H1 (cell line): ENCODE data around the gene LNX2. TPM values are rescaled to one million over a fixed set of nuclear protein-coding genes. Genes with fewer than 3 reads are reported as not detected.

Experiments
- CTCF ChIA-PET: fragments of 300-600 bp; sonication (Branson Sonifier 250); formaldehyde crosslinking; loops from one replicate; lab custom pipeline; 2021; ENCODE audit not compliant: partially characterized antibody; lab: Charles Lee
- POLR2A ChIA-PET: fragments of 300-600 bp; sonication (Branson Sonifier 250); formaldehyde crosslinking; loops from one replicate; lab custom pipeline; 2021; ENCODE audit warnings: inconsistent platforms; ENCODE audit not compliant: partially characterized antibody; lab: Charles Lee
- DNase-seq, 2 experiments: peaks; one replicate each; pipeline versions ENCODE4 v3.0.0 to v3.0.0-alpha.2; 2010 to 2022; ENCODE audit warnings: low spot score in 2 of 2, low read depth in 1 of 2, mixed read lengths in 1 of 2
- FAIRE-seq: peaks from 2 replicates; lab custom pipeline; 2011; peaks lifted over from hg19 to GRCh38; lab: Jason Lieb, UNC
- H2AFZ ChIP-seq: 2 replicates; pipeline ENCODE4 v1.8.1; 2012; ENCODE audit warnings: low read length, inconsistent platforms
- H2AK5ac ChIP-seq: 2 replicates; pipeline ENCODE4 v1.6.1; 2013; ENCODE audit warnings: low read depth, low read length
- H2BK120ac ChIP-seq: replicated peaks from 2 replicates; pipeline ENCODE3; 2013; ENCODE audit warnings: low read depth, low read length, inconsistent platforms
- H2BK12ac ChIP-seq: 2 replicates; pipeline ENCODE4 v1.6.1; 2013; ENCODE audit warnings: low read depth, low read length
- H2BK15ac ChIP-seq: 2 replicates; pipeline ENCODE4 v1.6.1; 2013; ENCODE audit warnings: low read length
- H2BK20ac ChIP-seq: 2 replicates; pipeline ENCODE4 v1.6.1; 2013; ENCODE audit warnings: low read length
- H2BK5ac ChIP-seq: 2 replicates; pipeline ENCODE4 v1.6.1; 2013; ENCODE audit warnings: low read depth, low read length
- H3K14ac ChIP-seq: 2 replicates; pipeline ENCODE4 v1.6.1; 2013; ENCODE audit warnings: inconsistent platforms; ENCODE audit not compliant: insufficient read length
- H3K18ac ChIP-seq: 2 replicates; pipeline ENCODE4 v1.6.1; 2013; ENCODE audit warnings: low read length; ENCODE audit errors: extremely low read depth
- H3K23ac ChIP-seq: 2 replicates; pipeline ENCODE4 v1.6.1; 2013; ENCODE audit warnings: inconsistent platforms; ENCODE audit not compliant: insufficient read length
- H3K23me2 ChIP-seq: 2 replicates; pipeline ENCODE4 v1.6.1; 2013; ENCODE audit warnings: low read depth, low read length
- H3K27ac ChIP-seq: 2 replicates; pipeline ENCODE4 v1.6.1; 2011; ENCODE audit warnings: low read depth, low read length, inconsistent platforms
- H3K27me3 ChIP-seq, 4 experiments: replicated peaks in 1 of 4; 1 replicate in 1 of 4; 2 replicates in 3 of 4; pipeline versions ENCODE4 v1.6.1 to v1.8.1; 2011 to 2013; ENCODE audit warnings: low read length in 3 of 4, mild to moderate bottlenecking in 3 of 4, inconsistent platforms in 2 of 4, mixed read lengths in 2 of 4, moderate library complexity in 1 of 4; ENCODE audit not compliant: control insufficient read depth in 3 of 4, insufficient read depth in 3 of 4; ENCODE audit errors: extremely low read depth in 1 of 4
- H3K36me3 ChIP-seq, 4 experiments: 2 replicates each; pipeline versions ENCODE4 v1.6.1 to v1.8.1; 2011 to 2013; ENCODE audit warnings: mild to moderate bottlenecking in 4 of 4, low read length in 3 of 4, moderate library complexity in 2 of 4, control low read depth in 1 of 4, inconsistent platforms in 1 of 4; ENCODE audit not compliant: insufficient read depth in 4 of 4, control insufficient read depth in 2 of 4
- H3K4ac ChIP-seq: replicated peaks from 2 replicates; pipeline ENCODE3; 2013; ENCODE audit warnings: low read length, low read depth, mixed read lengths, inconsistent platforms; ENCODE audit not compliant: insufficient read length
- H3K4me1 ChIP-seq, 4 experiments: replicated peaks in 1 of 4; 1 replicate in 1 of 4; 2 replicates in 3 of 4; pipeline versions ENCODE4 v1.6.1 to v1.8.1; 2011 to 2013; ENCODE audit warnings: low read length in 3 of 4, inconsistent platforms in 2 of 4, mixed read lengths in 1 of 4; ENCODE audit not compliant: insufficient read depth in 4 of 4, control insufficient read depth in 3 of 4
- H3K4me2 ChIP-seq, 2 experiments: 2 replicates each; pipeline versions ENCODE4 v1.6.1 to v1.8.1; 2011 to 2013; ENCODE audit warnings: low read depth in 2 of 2, low read length in 2 of 2, control low read depth in 1 of 2, inconsistent platforms in 1 of 2, mild to moderate bottlenecking in 1 of 2; ENCODE audit not compliant: insufficient read depth in 1 of 2
- H3K4me3 ChIP-seq, 4 experiments: fragments of 200-600, 300-600 bp in 1 of 4; sonication (generic), shearing (Covaris generic), sonication (Bioruptor Twin) in 1 of 4; 2 replicates each; pipeline versions ENCODE4 v1.5.1 to v1.8.1; 2011 to 2016; ENCODE audit warnings: low read length in 4 of 4, low read depth in 3 of 4, control low read depth in 2 of 4, inconsistent platforms in 2 of 4, mild to moderate bottlenecking in 2 of 4, mixed read lengths in 1 of 4, moderate library complexity in 1 of 4; ENCODE audit not compliant: insufficient read depth in 2 of 4; ENCODE audit errors: extremely low read depth in 1 of 4
- H3K56ac ChIP-seq: replicated peaks from 2 replicates; pipeline ENCODE3; 2013; ENCODE audit warnings: low read depth, mild to moderate bottlenecking, mixed read lengths, low read length, inconsistent platforms; ENCODE audit not compliant: insufficient read length
- H3K79me1 ChIP-seq: 2 replicates; pipeline ENCODE4 v1.6.1; 2013; ENCODE audit warnings: low read depth, low read length, control low read depth
- H3K79me2 ChIP-seq, 2 experiments: 2 replicates each; pipeline versions ENCODE4 v1.6.1 to v1.8.1; 2012 to 2013; ENCODE audit warnings: low read length in 2 of 2, mild to moderate bottlenecking in 2 of 2, inconsistent platforms in 1 of 2; ENCODE audit not compliant: insufficient read depth in 2 of 2, control insufficient read depth in 1 of 2
- H3K9ac ChIP-seq, 4 experiments: replicated peaks in 1 of 4; 1 replicate in 1 of 4; 2 replicates in 3 of 4; pipeline versions ENCODE4 v1.6.1 to v1.8.1; 2011 to 2013; ENCODE audit warnings: low read depth in 3 of 4, low read length in 3 of 4, control low read depth in 2 of 4, mild to moderate bottlenecking in 2 of 4, moderate library complexity in 2 of 4, inconsistent platforms in 1 of 4; ENCODE audit errors: extremely low read depth in 1 of 4
- H3K9me3 ChIP-seq, 2 experiments: 2 replicates each; pipeline versions ENCODE4 v1.6.1 to v1.8.1; 2012 to 2013; ENCODE audit warnings: mild to moderate bottlenecking in 2 of 2, moderate library complexity in 2 of 2, control low read depth in 1 of 2, inconsistent platforms in 1 of 2, low read depth in 1 of 2, low read length in 1 of 2, mixed read lengths in 1 of 2; ENCODE audit not compliant: insufficient read depth in 2 of 2
- H4K20me1 ChIP-seq, 2 experiments: replicated peaks in 1 of 2; 2 replicates each; pipeline versions ENCODE3 to v1.8.1; 2011 to 2013; ENCODE audit warnings: inconsistent platforms in 2 of 2, low read length in 2 of 2, mild to moderate bottlenecking in 1 of 2; ENCODE audit not compliant: insufficient read depth in 2 of 2, control insufficient read depth in 1 of 2
- H4K5ac ChIP-seq: 2 replicates; pipeline ENCODE4 v1.6.1; 2013; ENCODE audit warnings: low read length, low read depth, mixed read lengths, inconsistent platforms; ENCODE audit not compliant: insufficient read length
- H4K8ac ChIP-seq: 2 replicates; pipeline ENCODE4 v1.8.0; 2013; ENCODE audit warnings: mild to moderate bottlenecking, moderate library complexity, low read length, inconsistent platforms; ENCODE audit not compliant: insufficient read depth; ENCODE audit errors: extremely low read depth
- H4K91ac ChIP-seq: replicated peaks from 2 replicates; pipeline ENCODE3; 2013; ENCODE audit warnings: low read length, mixed read lengths, inconsistent platforms; ENCODE audit not compliant: insufficient read length
- BCL11A ChIP-seq, 2 experiments: IDR thresholded peaks; one replicate each; pipeline ENCODE4 v1.6.1; 2011; ENCODE audit warnings: low read depth in 2 of 2, low read length in 2 of 2, mild to moderate bottlenecking in 2 of 2
- CBX5 ChIP-seq: fragments of 300-800, 300-1000 bp; sonication (generic); IDR thresholded peaks from 2 replicates; pipeline ENCODE4 v1.7.1; 2016; ENCODE audit warnings: antibody characterized with exemption, low read length, low read depth
- CEBPB ChIP-seq: IDR thresholded peaks from 2 replicates; pipeline ENCODE4 v1.6.1; 2012; ENCODE audit warnings: low read depth, low read length
- CHD1 ChIP-seq: IDR thresholded peaks from 2 replicates; pipeline ENCODE4 v1.6.1; 2012; ENCODE audit warnings: low read depth, low read length, improper control_type of control experiment
- CREB1 ChIP-seq: IDR thresholded peaks from 2 replicates; pipeline ENCODE4 v1.6.1; 2012; ENCODE audit warnings: inconsistent platforms
- GTF2F1 ChIP-seq: IDR thresholded peaks from 2 replicates; pipeline ENCODE4 v1.6.1; 2012; ENCODE audit warnings: low read depth, low read length, improper control_type of control experiment, borderline replicate concordance
- HDAC2 ChIP-seq, 2 experiments: fragments of 300-600 bp in 1 of 2; sonication (generic) in 1 of 2; IDR thresholded peaks; 2 replicates each; pipeline ENCODE4 v1.6.1; 2011 to 2012; ENCODE audit warnings: low read depth in 2 of 2, low read length in 2 of 2, mild to moderate bottlenecking in 2 of 2, moderate library complexity in 2 of 2, borderline replicate concordance in 1 of 2, inconsistent platforms in 1 of 2
- NANOG ChIP-seq: IDR thresholded peaks from 2 replicates; pipeline ENCODE4 v1.6.1; 2011; ENCODE audit warnings: low read length, low read depth, mild to moderate bottlenecking, inconsistent platforms; ENCODE audit not compliant: insufficient read depth, poor library complexity, severe bottlenecking
- POLR2AphosphoS5 ChIP-seq: IDR thresholded peaks from 2 replicates; pipeline ENCODE4 v1.6.1; 2011; ENCODE audit warnings: low read depth, low read length
- RNF2 ChIP-seq: fragments of 200-900, 300-1000 bp; sonication (generic); IDR thresholded peaks from 2 replicates; pipeline ENCODE4 v1.7.1; 2016; ENCODE audit warnings: borderline replicate concordance, low read depth, mild to moderate bottlenecking, antibody characterized with exemption, low read length; ENCODE audit not compliant: poor library complexity, severe bottlenecking; ENCODE audit errors: missing control alignments
- SP4 ChIP-seq: IDR thresholded peaks from 2 replicates; pipeline ENCODE4 v1.6.1; 2012; ENCODE audit warnings: low read length, inconsistent platforms
- SUZ12 ChIP-seq: fragments of 200-600 bp; sonication (generic); IDR thresholded peaks from 2 replicates; pipeline ENCODE4 v1.6.1; 2012; ENCODE audit warnings: mild to moderate bottlenecking, inconsistent platforms, low read length, moderate library complexity, mixed read lengths
- TBP ChIP-seq: IDR thresholded peaks from 2 replicates; pipeline ENCODE4 v1.6.1; 2011; ENCODE audit warnings: low read depth, low read length, improper control_type of control experiment
- WGBS, 2 experiments: shearing (Covaris generic) in 1 of 2; methylation state at CpG; one replicate each; pipeline versions ENCODE4 v1.1.6 to v1.1.7; 2013 to 2015; ENCODE audit warnings: low lambda C conversion rate in 2 of 2, mixed read lengths in 2 of 2, inconsistent platforms in 1 of 2, low coverage in 1 of 2, missing lambda C conversion rate in 1 of 2; ENCODE audit not compliant: insufficient replicate concordance in 2 of 2, insufficient coverage in 1 of 2, insufficient read length in 1 of 2; ENCODE audit errors: extremely low coverage in 1 of 2, missing lambda C conversion rate in 1 of 2; 5-methylcytosine and 5-hydroxymethylcytosine counted together
- polyA plus RNA-seq, 7 experiments: library from polyadenylated mRNA; depleted of rRNA in 3 of 7; stranded (reverse) in 5 of 7; unstranded in 2 of 7; fragments of >200 nt in 5 of 7; fragments of 200-250 nt in 2 of 7; gene quantifications; 1 replicate in 5 of 7; 2 replicates in 1 of 7; 4 replicates in 1 of 7; pipeline versions ENCODE4 v1.2.1 to v1.2.3, GENCODE V29; 2011 to 2013; ENCODE audit warnings: missing spikeins in 2 of 7, mixed read lengths in 2 of 7
- total RNA-seq: library from RNA; stranded (reverse); fragmentation: NEBNext Ultra II Directional; extraction: Animal tissue kit (Norgen Biotek cat#: 25700); gene quantifications from 2 replicates; pipeline ENCODE4 v1.2.1, GENCODE V29; 2021

LNX2 gene
- total and polyA plus RNA-seq, 2 of the 8 experiments (the other 6 are each of a cell fraction or from before 2014, with no cell fraction given): 6.4 to 13.9 TPM

GRCh38 chr13:27496006-27496405, 124.3 kb downstream of the LNX2 start:
- Histone ChIP-seq H3K79me1 (no peaks in the 10 kb centered on the region), H2BK20ac (no peak overlapping the region), H3K23me2 (no peaks in the 10 kb centered on the region), H3K4me1 (0 out of 7 replicates have a peak, but pooled peaks cover 0 to 1% (median 0%) of the 10 kb centered on the region in 4 experiments), H2AK5ac (no peak overlapping the region), H4K8ac (no peak overlapping the region), H3K56ac (no peak overlapping the region), H4K5ac (no peak overlapping the region), H3K9ac (no peak overlapping the region), H3K4me3 (no peak overlapping the region), H4K20me1 (no peaks in the 10 kb centered on the region), H3K79me2 (no peaks in the 10 kb centered on the region), H3K27ac (no peak overlapping the region), H2BK15ac (no peak overlapping the region), H3K27me3 (no peaks in the 10 kb centered on the region), H3K4me2 (no peak overlapping the region), H2BK120ac (no peak overlapping the region), H2BK5ac (no peak overlapping the region), H3K9me3 (no peaks in the 10 kb centered on the region), H3K14ac (no peak overlapping the region), H3K23ac (no peak overlapping the region), H2AFZ (no peak overlapping the region), H3K18ac (no peak overlapping the region), H4K91ac (no peak overlapping the region), H3K36me3 (no peaks in the 10 kb centered on the region), H2BK12ac (no peak overlapping the region), H3K4ac (no peak overlapping the region)
- FAIRE-seq (no peak), DNase-seq (no peak)
- ChIA-PET POLR2A (no interaction called here), CTCF (interaction anchor here (4.2 kb wide), 1 partner anchor 123 kb away, joined by 13 read pairs; no protein-coding TSS in a partner anchor)
- WGBS, 2 experiments: 78% methylated on average over 4 of the region's 4 CpGs; no CpG with 5 or more reads in 1 of the 2 experiments
- TF ChIP-seq CBX5: no peak
- no peak for TF ChIP-seq CHD1
- TF ChIP-seq GTF2F1: no peak
- TF ChIP-seq CREB1: no peak
- no peak for TF ChIP-seq POLR2AphosphoS5
- TF ChIP-seq TBP: no peak
- TF ChIP-seq CEBPB: no peak
- no peak for TF ChIP-seq SP4
- TF ChIP-seq HDAC2 (IDR thresholded peaks at IDR 0.05; ENCODE audit: borderline replicate concordance in 1 of 2, low read depth in 2 of 2, low read length in 2 of 2): no peak
- no peak for TF ChIP-seq RNF2
- no peak for TF ChIP-seq SUZ12
- TF ChIP-seq NANOG: no peak
- no peak for TF ChIP-seq BCL11A (IDR thresholded peaks at IDR 0.05; ENCODE audit: low read depth in 2 of 2, low read length in 2 of 2)
